GM21390 (cell line): Measurements from ENCODE around the gene CCNK.
A peak's percentile ranks its signal among the peaks of the same experiment; 100 is the strongest.

Source experiments
- ATAC-seq: cut with Tn5 transposase; IDR thresholded peaks from one replicate; pipeline ENCODE4 v1.9.1; 2021; ENCODE audit not compliant: unreplicated experiment

Gene CCNK

GRCh38 chr14:99506276-99506675 is 25.1 kb downstream of the CCNK start:
- ATAC-seq: no peak

- no peak for ATAC-seq
Measured at GRCh38 chr14:99507860-99508640, 26.8 kb downstream of the CCNK start.

- ATAC-seq: no peak
Measured at GRCh38 chr14:99508896-99509629, 27.9 kb downstream of the CCNK start.

GRCh38 chr14:99509871-99510555 is 28.8 kb downstream of the CCNK start:
- no peak for ATAC-seq

- no peak for ATAC-seq
Measured at GRCh38 chr14:99510556-99511139, 29.4 kb downstream of the CCNK start.

- no peak for ATAC-seq
Measured at GRCh38 chr14:99511421-99512109, 30.4 kb downstream of the CCNK start.

- ATAC-seq: no peak
Measured at GRCh38 chr14:99512110-99512449, 30.9 kb downstream of the CCNK start.

GRCh38 chr14:99512571-99513182 is 31.5 kb downstream of the CCNK start:
- ATAC-seq: no peak

GRCh38 chr14:99513183-99513694 is 32.0 kb downstream of the CCNK start:
- no peak for ATAC-seq

- ATAC-seq: no peak
Measured at GRCh38 chr14:99513946-99514551, 32.8 kb downstream of the CCNK start.

GRCh38 chr14:99514552-99515300 is 33.5 kb downstream of the CCNK start:
- ATAC-seq: no peak

GRCh38 chr14:99515301-99516155 is 34.3 kb downstream of the CCNK start:
- ATAC-seq: no peak

GRCh38 chr14:99516156-99516870 is 35.1 kb downstream of the CCNK start:
- ATAC-seq: no peak

- no peak for ATAC-seq
Measured at GRCh38 chr14:99516871-99517642, 35.8 kb downstream of the CCNK start.

GRCh38 chr14:99517643-99518381 is 36.6 kb downstream of the CCNK start:
- ATAC-seq: peak; percentile 9
